ENCODE results near the gene NUP133.
"Not testable (repeated sequence)": the region's sequence is repeated elsewhere in the genome, so short reads cannot be mapped to it uniquely, and the experiment has no call there.

Gene NUP133

GRCh38 chr1:229507951-229508822 is at the start of gene NUP133:
TSS of gene NUP133 (minus strand) at chr1:229508341. CDS start at chr1:229508249, 92 bp downstream.
- peak; percentile 92 to 98 for DNase-seq

GRCh38 chr1:229557200-229557850 is 49.2 kb upstream of the NUP133 start:
- DNase-seq = no peak

GRCh38 chr1:229554886-229555621 is 46.9 kb upstream of the NUP133 start:
- DNase-seq = no peak

- no peak for DNase-seq
Measured at GRCh38 chr1:229553621-229554130, 45.5 kb upstream of the NUP133 start.

GRCh38 chr1:229552732-229553131 is 44.6 kb upstream of the NUP133 start:
- DNase-seq = no peak

- no peak for DNase-seq
Measured at GRCh38 chr1:229550812-229551567, 42.8 kb upstream of the NUP133 start.

GRCh38 chr1:229547542-229547941 is 39.4 kb upstream of the NUP133 start:
- no peak for DNase-seq

GRCh38 chr1:229544587-229544986 is 36.4 kb upstream of the NUP133 start:
- no peak for DNase-seq

- DNase-seq = no peak
Measured at GRCh38 chr1:229539863-229540506, 31.8 kb upstream of the NUP133 start.

- no peak for DNase-seq
Measured at GRCh38 chr1:229538945-229539344, 30.8 kb upstream of the NUP133 start.

- DNase-seq = no peak
Measured at GRCh38 chr1:229537894-229538293, 29.8 kb upstream of the NUP133 start.

GRCh38 chr1:229536982-229537381 is 28.8 kb upstream of the NUP133 start:
- DNase-seq = no peak

- DNase-seq = no peak
Measured at GRCh38 chr1:229535230-229535629, 27.1 kb upstream of the NUP133 start.

- DNase-seq = no peak
Measured at GRCh38 chr1:229531326-229531725, 23.2 kb upstream of the NUP133 start.

- no peak for DNase-seq
Measured at GRCh38 chr1:229529639-229530038, 21.5 kb upstream of the NUP133 start.

- DNase-seq = no peak
Measured at GRCh38 chr1:229526695-229527094, 18.6 kb upstream of the NUP133 start.

GRCh38 chr1:229523052-229523451 is 14.9 kb upstream of the NUP133 start:
- no peak for DNase-seq

- DNase-seq = peak; percentile 13 to 65
Measured at GRCh38 chr1:229514578-229515275, 6.6 kb upstream of the NUP133 start.

GRCh38 chr1:229511625-229512024 is 3.5 kb upstream of the NUP133 start:
- DNase-seq = not testable (repeated sequence)

- not testable (repeated sequence) for DNase-seq
Measured at GRCh38 chr1:229511201-229511600, 3.1 kb upstream of the NUP133 start.

- no peak for DNase-seq
Measured at GRCh38 chr1:229509576-229509975, 1.4 kb upstream of the NUP133 start.

All from NCI-H1930 (cell line).